Ramos (cell line): ENCODE measurements around the gene CD8B.

ENCODE experiments used
- in situ Hi-C: fragments of 300-500 bp; cut with MboI; formaldehyde crosslinking; loops from one replicate; pipeline ENCODE4 v1.14.3; 2022; ENCODE audit warnings: low sequenced_read_pairs; ENCODE audit not compliant: unreplicated experiment

The CD8B gene

GRCh38 chr2:86775338-86775737 lies 86.3 kb downstream of the CD8B start:
- in situ Hi-C loops, result no loop called here

GRCh38 chr2:86774862-86775261 lies 86.8 kb downstream of the CD8B start:
- in situ Hi-C loops, result no loop called here

- in situ Hi-C loops, result no loop called here
These were observed 89.1 kb downstream of the CD8B start for GRCh38 chr2:86772611-86773010.

- in situ Hi-C loops, result no loop called here
These were observed 90.8 kb downstream of the CD8B start for GRCh38 chr2:86770816-86771301.

- in situ Hi-C loops, result no loop called here
These were observed 91.8 kb downstream of the CD8B start for GRCh38 chr2:86769838-86770237.

GRCh38 chr2:86768189-86768949 lies 93.3 kb downstream of the CD8B start:
- in situ Hi-C loops, result no loop called here
